Breast epithelium (tissue), 4 donors: Measurements from ENCODE around the gene TMEM35B. TPM values are rescaled to one million over a fixed set of nuclear protein-coding genes. Genes with fewer than 3 reads are reported as not detected.

Experiments
- DNase-seq, 2 donors: peaks; one replicate each; pipeline ENCODE4 v3.0.0-alpha.2; 2019; ENCODE audit warnings: low spot score in 2 of 2
- H3K27ac ChIP-seq, 2 donors: fragments of 200-600 bp; sonication (generic) in 1 of 2; one replicate each; pipeline ENCODE4 v1.5.1; 2016 to 2019; ENCODE audit warnings: mild to moderate bottlenecking in 1 of 2
- H3K27me3 ChIP-seq, 2 donors: fragments of 200-600 bp; sonication (generic) in 1 of 2; one replicate each; pipeline versions ENCODE4 v1.5.1 to v1.6.0; 2017 to 2019; ENCODE audit warnings: control low read depth in 1 of 2, mild to moderate bottlenecking in 1 of 2
- H3K36me3 ChIP-seq: fragments of 200-600 bp; one replicate; pipeline ENCODE4 v1.5.1; 2019
- H3K4me1 ChIP-seq, 2 donors: fragments of 200-600 bp; sonication (generic); one replicate each; pipeline ENCODE4 v1.5.1; 2016 to 2019; ENCODE audit warnings: control low read depth in 1 of 2
- H3K4me3 ChIP-seq, 3 donors: fragments of 200-600 bp; sonication (generic); 1 replicate in 2 of 3; 2 replicates in 1 of 3; pipeline ENCODE4 v1.5.1; 2016 to 2019; ENCODE audit warnings: mild to moderate bottlenecking in 3 of 3, moderate library complexity in 2 of 3
- H3K9me3 ChIP-seq, 2 donors: fragments of 200-600 bp; sonication (generic) in 1 of 2; one replicate each; pipeline ENCODE4 v1.5.1; 2016 to 2019; ENCODE audit warnings: control low read depth in 1 of 2
- POLR2A ChIP-seq: fragments of 450-650 bp; IDR thresholded peaks from one replicate; pipeline ENCODE4 v1.6.1; 2016; ENCODE audit warnings: antibody characterized with exemption, mild to moderate bottlenecking, moderate library complexity
- POLR2AphosphoS5 ChIP-seq, 3 donors: sonication (generic); formaldehyde crosslinking; IDR thresholded peaks; one replicate each; pipeline ENCODE4 v1.6.1; 2017; ENCODE audit warnings: antibody characterized with exemption in 3 of 3
- intact Hi-C: fragments of 100-400 bp; cut with DNase I; formaldehyde crosslinking; loops from one replicate; pipeline ENCODE4 v1.15.1; 2023; ENCODE audit warnings: low total_unique reads
- total RNA-seq, 3 donors: library from RNA; depleted of rRNA; stranded (reverse); fragments of >200 nt; gene quantifications; one replicate each; pipeline ENCODE4 v1.1.0, GENCODE V29; 2016
- TF ChIP-seq, protein P1 (sequence below), 3 donors: fragments of 450-650 bp; IDR thresholded peaks; one replicate each; pipeline ENCODE4 v1.5.1; 2016 to 2017; ENCODE audit warnings: antibody characterized with exemption in 3 of 3, mild to moderate bottlenecking in 3 of 3, moderate library complexity in 3 of 3

TMEM35B gene
- total RNA-seq, 3 donors from 2014 or later = 30.5 to 55.0 (median 37.6) TPM

DNA sequence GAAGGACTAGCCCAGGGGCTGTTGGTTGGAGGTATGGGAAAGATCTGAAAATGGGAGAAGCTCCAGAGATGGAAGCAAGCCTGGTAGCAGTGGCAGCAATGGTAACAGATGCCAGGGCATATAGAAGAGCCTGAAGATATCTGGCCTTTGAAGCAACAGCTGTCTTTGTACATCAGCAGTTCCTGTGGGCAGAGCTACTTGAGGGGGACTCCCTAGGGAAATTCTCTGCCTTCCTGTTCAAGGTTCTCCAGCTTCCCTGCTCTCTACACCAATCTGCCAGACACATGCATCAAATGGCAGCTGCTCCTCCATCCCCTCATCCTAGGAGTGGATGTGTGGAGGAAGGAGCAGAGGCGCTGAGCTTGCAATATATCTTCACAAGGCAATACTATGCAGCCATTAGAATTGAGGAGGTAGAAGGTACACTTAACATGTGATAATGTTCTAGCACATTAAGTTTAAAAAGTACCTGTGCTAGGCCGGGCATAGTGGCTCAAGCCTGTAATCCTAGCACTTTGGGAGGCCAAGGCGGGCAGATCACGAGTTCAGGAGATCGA, 2.2 kb downstream of the TMEM35B start:
- H3K27ac ChIP-seq = no peak overlapping the region
- peaks cover 0 to 6% of the 10 kb centered on the region in 2 donors for H3K4me1 ChIP-seq

GRCh38 chr1:34980715-34981114, 4.4 kb downstream of the TMEM35B start:
- intact Hi-C loops = no loop called here
- no peak for DNase-seq
- H3K4me3 ChIP-seq = no peak overlapping the region
- TF ChIP-seq, protein P1, sequence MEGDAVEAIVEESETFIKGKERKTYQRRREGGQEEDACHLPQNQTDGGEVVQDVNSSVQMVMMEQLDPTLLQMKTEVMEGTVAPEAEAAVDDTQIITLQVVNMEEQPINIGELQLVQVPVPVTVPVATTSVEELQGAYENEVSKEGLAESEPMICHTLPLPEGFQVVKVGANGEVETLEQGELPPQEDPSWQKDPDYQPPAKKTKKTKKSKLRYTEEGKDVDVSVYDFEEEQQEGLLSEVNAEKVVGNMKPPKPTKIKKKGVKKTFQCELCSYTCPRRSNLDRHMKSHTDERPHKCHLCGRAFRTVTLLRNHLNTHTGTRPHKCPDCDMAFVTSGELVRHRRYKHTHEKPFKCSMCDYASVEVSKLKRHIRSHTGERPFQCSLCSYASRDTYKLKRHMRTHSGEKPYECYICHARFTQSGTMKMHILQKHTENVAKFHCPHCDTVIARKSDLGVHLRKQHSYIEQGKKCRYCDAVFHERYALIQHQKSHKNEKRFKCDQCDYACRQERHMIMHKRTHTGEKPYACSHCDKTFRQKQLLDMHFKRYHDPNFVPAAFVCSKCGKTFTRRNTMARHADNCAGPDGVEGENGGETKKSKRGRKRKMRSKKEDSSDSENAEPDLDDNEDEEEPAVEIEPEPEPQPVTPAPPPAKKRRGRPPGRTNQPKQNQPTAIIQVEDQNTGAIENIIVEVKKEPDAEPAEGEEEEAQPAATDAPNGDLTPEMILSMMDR (IDR thresholded peaks at IDR 0.05) = no peak
- TF ChIP-seq POLR2A (no peak), POLR2AphosphoS5 (IDR thresholded peaks at IDR 0.05) (no peak)
- no peaks in the 10 kb centered on the region for H3K36me3 ChIP-seq
- no peaks in the 10 kb centered on the region for H3K27me3 ChIP-seq
- peaks cover 0 to 6% of the 10 kb centered on the region in 2 donors for H3K4me1 ChIP-seq
- no peaks in the 10 kb centered on the region for H3K9me3 ChIP-seq
- no peak overlapping the region for H3K27ac ChIP-seq

More for the DNA sequence above, 2.2 kb downstream of the TMEM35B start:
- Histone ChIP-seq H3K9me3 (no peaks in the 10 kb centered on the region), H3K4me3 (no peak overlapping the region), H3K36me3 (no peaks in the 10 kb centered on the region), H3K27me3 (no peaks in the 10 kb centered on the region)
- TF ChIP-seq POLR2AphosphoS5 (IDR thresholded peaks at IDR 0.05) (no peak), POLR2A (no peak)
- TF ChIP-seq, protein P1 (IDR thresholded peaks at IDR 0.05) = no peak
- no peak for DNase-seq
- intact Hi-C loops = no loop called here

DNA sequence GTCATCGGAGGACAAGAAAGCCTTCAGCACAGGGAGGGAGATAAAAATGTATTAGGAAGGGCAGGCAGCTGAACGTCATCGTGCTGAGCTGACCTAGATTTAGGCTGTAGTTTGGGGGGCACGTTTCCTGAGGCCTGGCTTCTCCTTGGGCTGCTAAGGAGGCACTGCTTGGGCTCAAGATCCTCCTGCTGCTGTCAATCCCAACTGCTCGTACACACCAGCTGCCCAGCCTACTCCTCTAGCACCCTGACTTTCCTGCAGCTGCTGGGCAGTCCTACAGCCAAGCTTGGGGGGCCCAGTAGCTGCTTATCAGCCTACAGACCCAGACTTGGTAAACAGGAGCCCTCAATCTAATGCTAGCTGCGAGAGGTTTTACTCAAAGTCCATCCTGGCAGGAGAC, 6.2 kb downstream of the TMEM35B start:
- Histone ChIP-seq H3K27ac (no peak overlapping the region), H3K27me3 (no peaks in the 10 kb centered on the region), H3K4me3 (no peak overlapping the region), H3K36me3 (no peaks in the 10 kb centered on the region), H3K4me1 (peaks cover 0 to 4% of the 10 kb centered on the region in 2 donors), H3K9me3 (no peaks in the 10 kb centered on the region)
- DNase-seq = no peak
- TF ChIP-seq POLR2AphosphoS5 (IDR thresholded peaks at IDR 0.05) (no peak), POLR2A (no peak)
- TF ChIP-seq, protein P1 (IDR thresholded peaks at IDR 0.05) = no peak
- intact Hi-C loops = no loop called here

DNA sequence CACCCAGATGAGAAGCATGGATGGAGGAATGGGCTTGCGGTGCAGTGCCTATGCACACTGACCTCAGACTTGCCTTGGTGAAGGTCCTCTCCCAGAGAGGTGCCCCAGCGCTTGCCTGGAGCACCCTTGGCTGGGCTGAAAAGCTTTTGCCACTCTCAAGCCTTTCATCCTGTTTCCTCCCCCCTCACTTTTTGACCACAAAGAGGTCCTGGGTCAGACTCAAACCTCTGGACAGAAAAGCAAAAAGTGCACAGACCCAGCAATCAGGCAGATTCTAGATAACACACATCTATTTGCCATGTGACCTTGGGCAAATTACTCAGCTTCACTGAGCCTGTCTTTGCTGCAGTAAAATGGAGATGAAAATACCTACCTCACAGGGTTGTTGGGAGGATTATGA, 7.3 kb downstream of the TMEM35B start:
- Histone ChIP-seq H3K36me3 (no peaks in the 10 kb centered on the region), H3K9me3 (no peaks in the 10 kb centered on the region), H3K4me3 (no peak overlapping the region), H3K27me3 (no peaks in the 10 kb centered on the region), H3K27ac (no peak overlapping the region), H3K4me1 (no peaks in the 10 kb centered on the region)
- intact Hi-C loops = no loop called here
- no peak for DNase-seq
- TF ChIP-seq, protein P1 (IDR thresholded peaks at IDR 0.05) = no peak

- H3K4me1 ChIP-seq = no peaks in the 10 kb centered on the region
- H3K27me3 ChIP-seq = no peaks in the 10 kb centered on the region
- H3K27ac ChIP-seq = no peak overlapping the region
- intact Hi-C loops = no loop called here
- TF ChIP-seq POLR2A = no peak
- TF ChIP-seq, protein P1 (IDR thresholded peaks at IDR 0.05) = no peak
- no peak for TF ChIP-seq POLR2AphosphoS5 (IDR thresholded peaks at IDR 0.05)
- no peak overlapping the region for H3K4me3 ChIP-seq
- no peak for DNase-seq
- H3K9me3 ChIP-seq = no peaks in the 10 kb centered on the region
- no peaks in the 10 kb centered on the region for H3K36me3 ChIP-seq
Measured at GRCh38 chr1:34977210-34977471, 8.0 kb downstream of the TMEM35B start.
